ENCODE data around the gene PREX1. TPM values are rescaled to one million over a fixed set of nuclear protein-coding genes. Genes with fewer than 3 reads are reported as not detected.
A peak's percentile ranks its signal among the peaks of the same experiment; 100 is the strongest.

The PREX1 gene
- polyA plus RNA-seq, 1 of the 3 experiments (the other 2 are of a cell fraction), result 5.3 TPM

GRCh38 chr20:48619126-48620101 is 208.4 kb downstream of the PREX1 start:
- no peaks in the 10 kb centered on the region for H3K9me2 ChIP-seq
- H3K4me2 ChIP-seq, result peak overlapping the region; percentile 61; the same call in 1 of the 2 replicates
- H3K27me3 ChIP-seq (ENCODE audit: insufficient read depth), result no peaks in the 10 kb centered on the region
- no peaks in the 10 kb centered on the region for H3K36me3 ChIP-seq (replicated peaks in 1 of 2; ENCODE audit: control insufficient read depth in 1 of 2, insufficient read depth in 2 of 2, low read length in 1 of 2)
- CTCF ChIA-PET, result interaction anchor here (0.7 to 10.6 kb wide), 71 partner anchors 11 to 1236 kb away, joined by 3 to 437 read pairs (median 7); partner anchors contain the start of gene SULF2
- peak; percentile 88 for DNase-seq
- H3K9me3 ChIP-seq, result no peaks in the 10 kb centered on the region
- H3K27ac ChIP-seq (ENCODE audit: low read depth in 2 of 2, low read length in 1 of 2), result peak overlapping the region in 1 of 2 experiments; percentile 83; a peak in 2 of 4 replicates
- H4K20me1 ChIP-seq (ENCODE audit: insufficient read depth), result no peaks in the 10 kb centered on the region
- H3K9ac ChIP-seq, result no peak overlapping the region
- no peak overlapping the region for H2AFZ ChIP-seq (ENCODE audit: low read depth)
- peaks cover 2% of the 10 kb centered on the region for H3F3A ChIP-seq (replicated peaks; ENCODE audit: insufficient read depth)
- no peaks in the 10 kb centered on the region for H3K79me2 ChIP-seq (ENCODE audit: insufficient read depth)
- H3K4me1 ChIP-seq (ENCODE audit: control insufficient read depth in 1 of 2, insufficient read depth in 2 of 2, low read depth in 1 of 2, low read length in 1 of 2), result peaks cover 0 to 27% of the 10 kb centered on the region in 2 experiments; a peak in 2 of 4 replicates
- 31% methylated on average over 10 of the region's 17 CpGs for WGBS (ENCODE audit: low lambda C conversion rate)
- no peak overlapping the region for H3K4me3 ChIP-seq (ENCODE audit: low read depth in 2 of 2, low read length in 1 of 2)
- POLR2A ChIA-PET, result interaction anchor here (0.7 to 1.6 kb wide), 5 partner anchors 61 to 949 kb away, joined by 3 to 8 read pairs (median 3); no protein-coding TSS in a partner anchor
- TF ChIP-seq PBX3 (IDR thresholded peaks at IDR 0.05) (0 out of 2 replicates have a peak, but pooled peaks have one; percentile 19), RXRA (IDR thresholded peaks at IDR 0.05; ENCODE audit: borderline replicate concordance, low read depth) (no peak), JUND (IDR thresholded peaks at IDR 0.05) (no peak), ZBTB33 (IDR thresholded peaks at IDR 0.05; ENCODE audit: borderline replicate concordance, low read depth) (no peak), CHD2 (IDR thresholded peaks at IDR 0.05; ENCODE audit: low read length, partially characterized antibody) (peak; percentile 70), MEF2A (IDR thresholded peaks at IDR 0.05; ENCODE audit: borderline replicate concordance, low read depth) (no peak), NFIC (IDR thresholded peaks at IDR 0.05; ENCODE audit: borderline replicate concordance) (peak; percentile 66), GABPA (IDR thresholded peaks at IDR 0.05; ENCODE audit: low read depth) (no peak), YY1 (IDR thresholded peaks at IDR 0.05; ENCODE audit: low read depth) (no peak), USF1 (IDR thresholded peaks at IDR 0.05; ENCODE audit: borderline replicate concordance, low read depth) (no peak), MAX (IDR thresholded peaks at IDR 0.05; ENCODE audit: low read depth) (peak; percentile 28; the same call in 1 of the 2 replicates), SIN3A (IDR thresholded peaks at IDR 0.05; ENCODE audit: borderline replicate concordance, low read depth, low read length) (no peak), TAF1 (IDR thresholded peaks at IDR 0.05; ENCODE audit: borderline replicate concordance, low read depth, low read length) (no peak), REST (IDR thresholded peaks at IDR 0.05; ENCODE audit: low read depth, low read length) (no peak), EP300 (IDR thresholded peaks at IDR 0.05; ENCODE audit: borderline replicate concordance in 1 of 2, low read depth in 1 of 2, low read length in 1 of 2) (peak in 1 of 2 experiments; percentile 94; a peak in 2 of 4 replicates), FOXM1 (IDR thresholded peaks at IDR 0.05; ENCODE audit: low read depth) (no peak), SMC3 (IDR thresholded peaks at IDR 0.05; ENCODE audit: low read depth, low read length) (no peak; the same call in 1 of the 2 replicates), TEAD4 (IDR thresholded peaks at IDR 0.05; ENCODE audit: borderline replicate concordance, insufficient read depth) (no peak), EZH2phosphoT487 (IDR thresholded peaks at IDR 0.05; ENCODE audit: borderline replicate concordance, low read depth) (no peak), TCF12 (IDR thresholded peaks at IDR 0.05) (peak; percentile 64), IRF3 (IDR thresholded peaks at IDR 0.05; ENCODE audit: low read depth, low read length) (no peak), ELF1 (IDR thresholded peaks at IDR 0.05) (no peak), MXI1 (IDR thresholded peaks at IDR 0.05; ENCODE audit: low read depth, low read length) (peak; percentile 77; the same call in 1 of the 2 replicates)
